Glomerular visceral epithelial cell (primary cell): ENCODE data around the gene S100P.
A peak's percentile ranks its signal among the peaks of the same experiment; 100 is the strongest.

ENCODE experiments used
- DNase-seq: peaks from one replicate; pipeline ENCODE4 v3.0.0-alpha.2; 2016; ENCODE audit errors: extremely low spot score

S100P gene

GRCh38 chr4:6697131-6697530, 3.5 kb downstream of the S100P start:
- DNase-seq: no peak

- no peak for DNase-seq
Measured at GRCh38 chr4:6699388-6699787, 5.7 kb downstream of the S100P start.

DNA sequence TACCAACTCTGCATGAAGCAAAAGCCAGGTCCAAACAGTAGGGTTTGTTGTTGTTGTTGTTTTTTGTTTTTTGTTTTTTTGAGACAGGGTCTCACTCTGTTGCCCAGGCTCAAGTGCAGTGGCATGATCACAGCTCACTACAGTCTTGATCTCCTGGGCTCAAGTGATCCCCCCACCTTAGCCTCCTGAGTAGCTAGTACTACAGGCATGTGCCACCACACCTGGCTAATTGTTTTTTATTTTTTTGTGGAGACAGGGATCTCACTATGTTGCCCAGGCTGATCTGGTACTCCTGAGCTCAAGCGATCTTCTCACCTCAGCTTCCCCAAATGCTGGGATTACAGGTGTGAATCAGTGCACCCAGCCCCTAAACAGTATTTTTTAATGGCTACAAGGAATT, 6.2 kb downstream of the S100P start:
- DNase-seq: no peak

GRCh38 chr4:6701371-6701770, 7.7 kb downstream of the S100P start:
- DNase-seq: no peak

GRCh38 chr4:6702761-6703160, 9.1 kb downstream of the S100P start:
- no peak for DNase-seq

DNA sequence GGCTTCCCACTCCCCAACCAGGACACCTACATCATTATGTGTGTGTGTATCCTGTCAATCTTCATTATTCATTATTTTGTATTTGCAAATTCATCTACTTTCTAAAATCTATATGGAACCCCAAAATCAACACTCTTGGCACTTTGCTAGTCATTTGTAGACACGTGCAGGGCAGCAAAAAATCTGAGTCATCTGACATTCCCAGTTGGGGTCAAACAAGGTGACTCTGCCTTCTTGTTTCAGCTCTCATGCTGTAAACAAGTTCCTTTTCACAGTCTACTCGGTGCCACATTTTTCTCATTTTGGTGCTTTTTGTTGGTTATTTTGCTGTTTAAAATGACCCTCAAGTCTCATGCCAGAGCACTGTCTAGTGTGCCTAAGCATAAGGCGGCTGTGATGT, 10.1 kb downstream of the S100P start:
- no peak for DNase-seq

DNA sequence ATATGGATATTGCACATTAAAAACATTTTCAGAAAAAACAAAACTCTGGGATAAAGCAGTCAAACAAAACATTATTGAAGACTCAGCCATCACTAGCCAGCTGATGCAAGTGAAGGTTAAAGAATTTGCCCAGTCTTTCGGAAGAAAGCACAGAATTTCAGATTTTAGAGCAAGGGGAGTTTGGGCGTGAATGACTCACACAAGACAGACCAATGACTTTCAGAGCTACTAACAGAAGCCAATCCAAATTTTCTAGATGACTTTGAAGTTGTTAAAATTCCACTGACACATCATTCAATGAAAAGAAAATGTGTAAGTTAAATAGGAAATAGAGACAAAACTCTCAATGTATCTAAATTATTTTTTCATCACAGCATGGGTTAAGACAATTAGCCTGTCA, 12.0 kb downstream of the S100P start:
- DNase-seq: no peak

- no peak for DNase-seq
Measured at GRCh38 chr4:6706173-6706572, 12.5 kb downstream of the S100P start.

GRCh38 chr4:6709230-6710114, 15.8 kb downstream of the S100P start, which contains the start of gene MRFAP1L1:
TSS of gene MRFAP1L1 (minus strand) at chr4:6709865. CDS start at chr4:6709629, 236 bp downstream.
- DNase-seq: peak; percentile 93

DNA sequence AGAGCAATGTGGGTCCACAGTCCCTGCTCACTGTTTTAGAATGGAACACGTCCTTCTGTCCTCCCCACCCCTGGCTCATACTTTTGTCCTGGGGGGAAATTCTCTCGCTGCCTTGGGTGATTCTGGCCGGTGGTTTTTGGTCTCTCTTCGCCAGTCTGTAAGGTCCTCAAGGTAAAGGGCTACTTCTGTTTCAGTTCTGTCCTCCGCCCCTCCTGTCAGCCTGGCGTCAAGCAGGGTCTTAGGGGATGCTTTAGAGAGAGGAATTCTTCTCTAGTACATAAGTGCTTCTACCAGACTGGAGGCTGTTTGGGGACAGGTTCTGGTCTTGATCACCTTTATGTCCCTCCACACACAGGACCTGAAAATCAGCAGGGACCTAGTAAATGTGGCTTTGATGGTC, 16.6 kb downstream of the S100P start:
- DNase-seq: no peak

DNA sequence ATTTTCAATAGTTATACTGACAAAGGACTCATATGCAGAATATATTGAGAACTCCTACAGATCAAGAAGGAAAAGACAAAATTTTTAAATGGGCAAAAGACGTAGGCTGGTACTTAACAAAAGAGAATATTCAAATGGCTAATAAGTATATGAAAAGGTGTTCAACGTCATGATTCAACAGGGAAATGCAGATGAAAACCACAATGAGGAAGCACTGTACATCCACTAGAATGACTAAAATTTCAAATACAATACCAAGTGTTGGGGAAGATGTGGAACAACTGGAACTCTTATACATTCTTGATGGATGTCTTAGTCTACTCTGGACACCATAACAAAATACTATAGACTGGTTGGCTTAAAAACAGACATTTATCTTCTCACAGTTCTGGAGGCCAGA, 17.3 kb downstream of the S100P start:
- no peak for DNase-seq

DNA sequence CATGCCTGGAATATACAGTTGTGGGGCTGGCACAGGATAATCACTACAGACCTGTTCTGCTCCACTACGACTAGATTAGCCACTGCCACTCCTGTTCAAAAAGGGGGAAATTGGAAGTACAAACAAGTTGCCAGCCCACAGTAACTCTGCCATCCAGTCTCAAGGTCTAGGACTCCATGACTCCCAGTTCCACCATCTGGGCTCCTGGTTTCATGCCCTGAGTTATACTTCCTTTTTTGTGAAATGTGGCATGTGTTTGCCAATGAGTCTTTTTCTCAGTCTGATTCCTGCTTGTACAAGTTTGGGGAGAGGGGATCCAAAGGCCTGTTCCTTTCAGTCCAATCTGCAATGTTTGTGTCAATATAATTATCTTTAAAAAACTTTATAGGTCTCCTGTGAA, 21.3 kb downstream of the S100P start:
- DNase-seq: no peak

DNA sequence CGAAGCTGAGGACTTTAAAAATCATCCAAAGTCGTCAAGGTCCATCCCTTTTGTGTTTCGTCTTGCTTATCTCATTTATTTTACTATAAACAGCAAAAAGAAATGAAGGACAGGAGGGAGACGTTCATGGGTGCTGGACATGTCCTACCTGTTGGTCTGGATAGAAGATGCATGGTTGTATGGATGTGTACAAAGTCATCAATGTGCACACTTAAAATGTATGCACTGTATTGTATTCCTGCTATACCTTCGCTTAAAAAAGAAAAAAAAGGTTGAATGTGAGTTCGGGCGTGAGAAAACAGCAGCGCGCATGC, 22.0 kb downstream of the S100P start:
- no peak for DNase-seq

DNA sequence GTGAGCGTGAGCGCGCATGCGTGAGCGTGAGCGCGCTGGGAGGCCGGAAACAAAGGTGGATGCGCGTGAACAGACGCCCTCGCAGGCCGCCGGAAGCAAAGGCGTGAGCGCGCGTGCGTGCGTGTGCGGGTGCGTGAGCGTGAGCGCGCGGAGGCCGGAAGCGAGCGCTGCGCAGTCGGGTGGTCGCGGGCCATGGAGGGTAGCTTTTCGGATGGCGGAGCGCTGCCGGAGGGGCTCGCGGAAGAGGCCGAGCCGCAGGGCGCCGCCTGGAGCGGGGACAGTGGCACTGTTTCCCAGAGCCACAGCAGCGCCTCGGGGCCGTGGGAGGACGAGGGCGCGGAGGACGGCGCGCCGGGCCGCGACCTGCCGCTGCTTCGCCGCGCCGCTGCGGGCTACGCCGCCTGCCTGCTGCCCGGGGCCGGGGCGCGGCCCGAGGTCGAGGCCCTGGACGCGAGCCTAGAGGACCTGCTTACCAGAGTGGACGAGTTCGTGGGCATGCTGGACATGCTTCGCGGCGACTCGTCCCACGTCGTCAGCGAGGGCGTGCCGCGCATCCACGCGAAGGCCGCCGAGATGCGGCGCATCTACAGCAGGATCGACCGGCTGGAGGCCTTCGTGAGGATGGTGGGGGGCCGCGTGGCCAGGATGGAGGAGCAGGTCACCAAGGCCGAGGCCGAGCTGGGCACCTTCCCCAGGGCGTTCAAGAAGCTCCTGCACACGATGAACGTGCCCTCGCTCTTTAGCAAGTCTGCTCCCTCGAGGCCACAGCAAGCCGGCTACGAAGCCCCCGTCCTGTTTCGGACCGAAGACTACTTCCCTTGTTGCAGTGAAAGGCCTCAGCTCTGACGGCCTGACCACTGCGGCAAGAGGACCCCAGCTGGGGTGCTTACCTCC, 22.6 kb downstream of the S100P start, which contains the start of gene BLOC1S4:
TSS of gene BLOC1S4 (plus strand) at position 157 of the 894 bp plus-strand sequence. CDS start at position 193, 36 bp downstream.
- DNase-seq: peak; percentile 94

- no peak for DNase-seq
Measured at GRCh38 chr4:6716958-6717655, 23.4 kb downstream of the S100P start.

GRCh38 chr4:6718932-6719610, 25.4 kb downstream of the S100P start:
- DNase-seq: no peak

GRCh38 chr4:6719611-6720179, 26.0 kb downstream of the S100P start:
- DNase-seq: no peak

- peak; percentile 74 for DNase-seq
Measured at GRCh38 chr4:6720202-6720699, 26.6 kb downstream of the S100P start.

DNA sequence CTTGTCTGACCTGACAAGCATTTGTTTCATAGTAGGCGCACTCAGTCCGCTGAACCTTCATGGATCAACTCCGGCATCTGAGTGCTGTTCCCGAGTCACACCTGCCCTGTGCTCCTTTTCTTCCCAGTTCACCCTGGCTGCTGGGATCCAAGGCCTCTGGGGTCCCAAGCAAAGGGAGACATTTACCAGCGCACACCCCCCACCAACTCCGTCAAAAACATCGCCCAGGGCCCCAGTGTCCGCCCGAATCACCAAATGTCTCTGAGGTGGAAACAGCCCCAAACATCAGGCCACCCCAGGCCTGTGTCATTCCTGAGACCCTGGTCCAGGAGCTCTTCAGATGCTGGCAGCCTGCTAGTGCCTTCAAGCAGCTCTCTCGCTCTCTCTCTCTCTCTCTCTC, 27.4 kb downstream of the S100P start:
- DNase-seq: no peak

DNA sequence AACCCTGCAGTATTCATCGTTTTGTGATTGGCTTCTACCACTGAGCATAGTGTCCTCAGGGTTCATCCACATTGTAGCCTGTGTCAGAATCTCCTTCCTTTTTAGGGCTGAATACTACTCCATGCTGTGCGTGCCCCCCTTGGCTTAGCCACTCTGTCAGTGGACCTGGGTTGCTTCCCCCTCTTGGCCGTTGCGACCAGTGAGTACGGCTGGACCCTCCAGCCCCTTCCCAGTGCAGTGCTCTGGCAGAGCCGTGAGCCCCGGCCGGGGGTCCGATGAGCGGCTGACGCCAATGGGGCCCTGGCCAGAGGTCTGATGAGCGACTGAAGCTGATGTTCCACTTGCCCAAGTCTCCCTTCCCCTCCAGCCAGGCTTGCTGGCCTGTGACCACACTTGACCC, 29.2 kb downstream of the S100P start:
- no peak for DNase-seq

- DNase-seq: no peak
Measured at GRCh38 chr4:6723851-6724250, 30.2 kb downstream of the S100P start.
